Gastroesophageal sphincter (tissue), 3 donors: ENCODE results near the gene ZNF320.

Experiments
- CTCF ChIP-seq, 4 experiments: fragments of 200-600 bp in 2 of 4; fragments of 450-650 bp in 2 of 4; sonication (generic) in 1 of 4; IDR thresholded peaks; one replicate each; pipeline ENCODE4 v1.5.1; 2017 to 2019; ENCODE audit warnings: antibody characterized with exemption in 4 of 4, mild to moderate bottlenecking in 2 of 4, moderate library complexity in 2 of 4
- POLR2AphosphoS5 ChIP-seq: sonication (generic); formaldehyde crosslinking; IDR thresholded peaks from one replicate; pipeline ENCODE4 v1.6.1; 2017; ENCODE audit warnings: antibody characterized with exemption

GRCh38 chr19:52889931-52890330 is 7.5 kb downstream of the ZNF320 start:
- no peak for TF ChIP-seq CTCF (IDR thresholded peaks at IDR 0.05)
- TF ChIP-seq POLR2AphosphoS5 = no peak
